Glutamatergic neuron (in vitro differentiated cells): ENCODE results near the gene CCDC63. TPM values are rescaled to one million over a fixed set of nuclear protein-coding genes. Genes with fewer than 3 reads are reported as not detected.

Experiments used
- DNase-seq: peaks from one replicate; pipeline ENCODE4 v3.0.0; 2022
- H3K27ac Mint-ChIP-seq: one replicate; pipeline ENCODE4 v1.8.0; 2020; ENCODE audit warnings: mild to moderate bottlenecking, mixed read lengths, inconsistent platforms; ENCODE audit not compliant: unreplicated experiment
- H3K27me3 Mint-ChIP-seq: one replicate; pipeline ENCODE4 v1.8.0; 2020; ENCODE audit warnings: mild to moderate bottlenecking, moderate library complexity, mixed read lengths, inconsistent platforms; ENCODE audit not compliant: unreplicated experiment
- H3K36me3 Mint-ChIP-seq: one replicate; pipeline ENCODE4 v1.8.0; 2020; ENCODE audit warnings: mild to moderate bottlenecking, mixed read lengths, inconsistent platforms; ENCODE audit not compliant: unreplicated experiment
- H3K4me1 Mint-ChIP-seq: one replicate; pipeline ENCODE4 v1.8.0; 2020; ENCODE audit warnings: mild to moderate bottlenecking, low read depth, mixed read lengths, inconsistent platforms; ENCODE audit not compliant: unreplicated experiment
- H3K4me3 Mint-ChIP-seq: one replicate; pipeline ENCODE4 v1.8.0; 2020; ENCODE audit warnings: mild to moderate bottlenecking, mixed read lengths, inconsistent platforms; ENCODE audit not compliant: unreplicated experiment
- H3K9me3 Mint-ChIP-seq: one replicate; pipeline ENCODE4 v1.8.0; 2020; ENCODE audit warnings: mild to moderate bottlenecking, moderate library complexity, mixed read lengths, inconsistent platforms; ENCODE audit not compliant: unreplicated experiment
- CTCF ChIP-seq: fragments of 200-600 bp; sonication (generic); IDR thresholded peaks from one replicate; pipeline ENCODE4 v1.5.0; 2021; ENCODE audit not compliant: partially characterized antibody, unreplicated experiment
- total RNA-seq: library from RNA; stranded (reverse); fragmentation: NEBNext Ultra II Directional; extraction: Animal tissue kit (Norgen Biotek cat#: 25700); gene quantifications from one replicate; pipeline ENCODE4 v1.2.1, GENCODE V29; 2021; ENCODE audit not compliant: unreplicated experiment

CCDC63 gene
- total RNA-seq, 1 donor from 2014 or later = 0.32 TPM

- no peak for TF ChIP-seq CTCF
- peaks cover 4% of the 10 kb centered on the region for H3K27me3 Mint-ChIP-seq
- no peaks in the 10 kb centered on the region for H3K36me3 Mint-ChIP-seq
These were observed 72.9 kb downstream of the CCDC63 start for GRCh38 chr12:110919720-110920119.

GRCh38 chr12:110920324-110920910, 73.6 kb downstream of the CCDC63 start, which contains the start of gene MYL2:
MYL2 (minus strand) TSS chr12:110920579; CDS start chr12:110920529, 50 bp downstream.
- Mint-ChIP-seq H3K36me3 (no peaks in the 10 kb centered on the region), H3K4me1 (no peaks in the 10 kb centered on the region), H3K27ac (no peak within 1 kb of the TSS), H3K27me3 (peaks cover 4% of the 10 kb centered on the region), H3K9me3 (peaks cover 2% of the 10 kb centered on the region), H3K4me3 (no peak within 1 kb of the TSS)
- TF ChIP-seq CTCF = no peak
- DNase-seq = no peak

More at GRCh38 chr12:110919720-110920119, 72.9 kb downstream of the CCDC63 start:
- H3K4me1 Mint-ChIP-seq = no peaks in the 10 kb centered on the region
- peaks cover 2% of the 10 kb centered on the region for H3K9me3 Mint-ChIP-seq
- DNase-seq = no peak
- H3K4me3 Mint-ChIP-seq = no peak overlapping the region
- no peak overlapping the region for H3K27ac Mint-ChIP-seq

- peaks cover 4% of the 10 kb centered on the region for H3K27me3 Mint-ChIP-seq
- H3K9me3 Mint-ChIP-seq = peaks cover 2% of the 10 kb centered on the region
- H3K27ac Mint-ChIP-seq = no peak overlapping the region
- no peak for DNase-seq
- no peaks in the 10 kb centered on the region for H3K4me1 Mint-ChIP-seq
- H3K4me3 Mint-ChIP-seq = no peak overlapping the region
- H3K36me3 Mint-ChIP-seq = no peaks in the 10 kb centered on the region
- TF ChIP-seq CTCF = no peak
These were observed 74.5 kb downstream of the CCDC63 start for GRCh38 chr12:110921262-110921661.

GRCh38 chr12:110922652-110923051, 75.9 kb downstream of the CCDC63 start:
- TF ChIP-seq CTCF = no peak
- Mint-ChIP-seq H3K27me3 (peaks cover 4% of the 10 kb centered on the region), H3K9me3 (peaks cover 2% of the 10 kb centered on the region), H3K36me3 (no peaks in the 10 kb centered on the region), H3K4me1 (no peaks in the 10 kb centered on the region), H3K27ac (no peak overlapping the region), H3K4me3 (no peak overlapping the region)
- no peak for DNase-seq

- no peak for TF ChIP-seq CTCF
- Mint-ChIP-seq H3K36me3 (no peaks in the 10 kb centered on the region), H3K27me3 (peaks cover 4% of the 10 kb centered on the region), H3K4me3 (no peak overlapping the region), H3K9me3 (peaks cover 2% of the 10 kb centered on the region), H3K4me1 (no peaks in the 10 kb centered on the region), H3K27ac (no peak overlapping the region)
- DNase-seq = no peak
These were observed 76.4 kb downstream of the CCDC63 start for GRCh38 chr12:110923192-110923591.
